ENCODE data around the gene LILRB2.
A peak's percentile ranks its signal among the peaks of the same experiment; 100 is the strongest.
"Not testable (repeated sequence)": the region's sequence is repeated elsewhere in the genome, so short reads cannot be mapped to it uniquely, and the experiment has no call there.

The LILRB2 gene

DNA sequence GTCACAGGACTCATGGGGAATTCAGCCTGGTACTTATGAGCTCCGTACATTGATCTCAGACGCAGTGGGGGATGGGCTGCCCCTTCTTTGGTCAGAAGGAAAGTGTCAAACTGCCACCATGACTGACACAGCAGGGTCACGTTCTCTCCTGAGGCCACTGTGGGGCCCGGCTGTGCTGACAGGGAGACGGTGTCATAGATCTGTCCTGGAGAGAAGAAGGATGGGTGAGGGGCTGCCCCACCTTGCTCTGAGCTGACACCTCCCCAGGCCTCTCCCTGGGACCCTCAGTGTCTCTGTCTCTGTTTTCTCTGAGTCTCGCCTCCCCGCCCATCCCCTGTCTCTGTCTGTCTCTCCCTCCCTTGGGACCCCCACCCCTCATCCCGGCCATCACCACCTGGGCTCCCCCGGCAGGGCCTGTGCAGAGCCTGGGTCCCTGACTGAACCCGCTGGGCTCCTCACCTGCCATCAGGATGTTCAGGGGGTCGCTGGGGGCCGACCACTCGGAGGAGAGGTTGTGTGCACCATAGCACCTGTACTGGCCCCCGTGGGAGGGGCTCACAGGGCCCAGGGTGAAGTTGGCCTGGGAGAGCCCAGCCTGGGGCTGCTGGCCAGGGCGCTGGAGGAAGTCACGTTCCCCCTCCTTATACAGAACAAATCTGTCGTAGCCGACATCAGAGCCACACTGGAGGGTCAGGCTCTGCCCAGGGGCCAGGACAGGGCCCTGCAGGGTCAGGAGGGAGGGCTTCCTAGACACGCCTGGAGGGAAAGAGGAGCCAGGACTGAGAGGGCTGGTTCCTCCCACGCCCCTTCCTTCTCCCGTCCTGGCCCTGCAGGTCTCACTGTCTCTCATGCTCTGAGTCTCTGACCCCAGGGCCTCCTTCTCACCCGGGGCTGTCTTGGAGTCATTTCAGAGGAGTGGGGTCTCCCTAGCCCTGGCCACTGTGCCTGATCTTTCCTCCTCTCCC is 40.3 kb downstream of the LILRB2 start:
- DNase-seq (ENCODE audit: low read depth, low spot score): not testable (repeated sequence)

GRCh38 chr19:54239491-54240371 is 41.2 kb downstream of the LILRB2 start:
- DNase-seq (ENCODE audit: low read depth, low spot score): not testable (repeated sequence)

DNA sequence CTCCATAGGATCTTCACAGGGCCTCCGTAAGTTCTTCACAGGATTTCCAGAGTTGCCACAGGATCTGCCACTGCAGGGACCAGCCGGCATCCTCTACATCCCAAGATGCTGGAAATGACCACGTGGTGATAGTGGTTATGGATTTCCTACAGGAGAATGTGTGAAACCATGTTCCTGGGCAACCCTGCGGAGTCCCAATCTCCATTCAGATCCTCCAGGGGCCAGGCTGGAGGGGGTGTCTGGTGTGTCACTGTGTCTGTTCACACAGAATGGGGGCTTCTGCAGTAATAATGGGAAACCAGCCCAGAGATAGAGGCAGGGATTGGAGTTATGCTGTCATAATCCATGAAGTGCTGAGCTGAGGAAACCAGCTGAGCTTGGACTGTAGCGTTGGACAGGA is 47.0 kb downstream of the LILRB2 start:
- DNase-seq (ENCODE audit: low read depth, low spot score): no peak

DNA sequence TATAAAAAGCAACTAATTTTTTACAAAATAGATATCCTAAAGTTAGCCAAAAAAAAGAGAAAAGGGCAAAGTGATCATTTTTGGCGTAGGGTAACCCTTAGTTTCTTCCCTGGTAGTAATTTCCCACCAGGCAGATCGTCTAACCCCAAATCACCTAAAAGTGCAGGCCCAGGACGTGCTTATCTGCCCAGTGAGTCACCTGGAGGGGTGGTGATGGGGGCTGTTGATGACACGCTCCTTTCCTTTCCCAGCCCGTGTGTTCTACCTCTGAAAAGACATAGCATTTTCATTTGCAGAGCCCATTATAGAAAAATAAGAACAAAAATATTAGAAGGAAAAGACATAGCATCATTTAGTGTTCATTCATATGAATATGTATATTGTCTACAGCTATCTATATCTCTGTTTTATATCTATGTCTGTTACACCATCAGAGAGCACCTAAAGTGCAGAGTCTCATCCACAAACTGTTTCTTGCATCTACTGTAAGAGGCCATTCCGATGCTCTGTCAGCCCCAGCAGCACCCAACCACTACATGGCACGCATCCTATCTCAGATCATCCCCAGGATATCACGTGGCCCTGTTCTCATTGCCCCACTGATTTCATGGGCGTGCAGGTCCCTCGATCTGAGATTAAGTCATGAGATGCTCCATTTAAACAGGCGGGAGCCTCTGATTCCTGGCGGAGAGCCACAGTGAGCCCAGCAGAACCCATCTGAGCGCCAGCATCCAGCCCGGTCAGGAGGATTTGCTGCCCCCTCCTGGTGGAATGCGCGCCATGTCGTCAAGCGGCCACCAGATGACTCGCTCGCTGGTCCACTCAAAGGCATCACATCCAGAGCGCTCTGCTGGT is 49.6 kb downstream of the LILRB2 start:
- peak; percentile 32 for DNase-seq (ENCODE audit: low read depth, low spot score)

DNA sequence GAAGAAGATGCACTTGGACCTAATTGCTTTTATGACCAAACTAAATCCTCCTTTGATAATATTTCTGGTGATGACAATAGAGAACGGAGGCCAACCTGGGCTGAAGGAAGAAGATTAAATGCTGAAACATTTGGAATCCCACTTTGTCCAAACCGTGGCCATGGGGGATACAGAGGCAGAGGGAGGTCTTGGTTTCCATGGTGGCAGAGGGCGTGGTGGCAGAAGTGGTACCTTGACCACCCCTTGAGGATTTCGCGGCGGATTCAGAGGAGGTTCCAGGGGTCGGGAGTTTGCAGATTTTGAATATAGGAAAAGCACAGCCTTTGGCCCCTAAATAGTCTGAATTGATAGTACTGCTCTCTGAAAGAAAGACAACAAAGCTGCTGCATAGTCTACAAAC is 50.9 kb downstream of the LILRB2 start:
- DNase-seq (ENCODE audit: low read depth, low spot score): no peak

DNA sequence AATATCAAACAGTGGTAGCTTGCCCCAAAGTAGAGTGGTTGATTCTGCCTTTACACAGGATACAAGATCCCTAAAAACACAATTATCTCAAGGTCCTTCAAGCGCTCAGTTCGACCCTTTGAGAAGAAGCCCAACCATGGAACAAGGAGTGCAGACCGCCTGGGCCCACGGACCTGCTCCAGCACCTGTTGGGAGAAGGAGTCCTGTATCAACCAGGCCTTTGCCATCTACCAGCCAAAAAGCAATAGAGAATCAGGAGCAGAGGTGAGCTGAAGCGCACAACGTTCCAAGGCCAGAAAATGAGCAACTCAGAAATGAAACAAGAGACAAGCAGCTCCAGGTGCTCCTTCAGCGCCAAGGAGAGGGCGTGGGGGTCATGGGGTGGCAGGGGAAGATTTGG is 51.8 kb downstream of the LILRB2 start:
- DNase-seq (ENCODE audit: low read depth, low spot score): no peak

DNA sequence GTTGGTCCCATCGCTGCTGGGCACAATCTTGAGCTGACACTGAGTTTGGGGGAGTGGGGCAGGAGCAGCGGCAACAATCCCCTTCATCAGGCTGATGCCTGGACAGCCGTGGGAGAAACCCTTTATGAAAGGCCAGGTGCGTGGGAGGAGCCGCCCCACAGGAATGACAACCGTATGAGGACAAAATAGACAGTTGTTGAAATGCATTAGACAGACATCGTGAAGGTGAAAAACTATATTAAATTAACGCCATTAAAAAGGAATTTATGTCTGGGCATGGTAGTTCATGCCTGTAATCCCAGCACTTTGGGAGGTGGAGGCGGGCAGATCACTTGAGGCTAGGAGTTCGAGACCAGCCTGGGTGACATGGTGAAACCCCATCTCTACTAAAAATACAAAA is 56.3 kb downstream of the LILRB2 start:
- DNase-seq (ENCODE audit: low read depth, low spot score): not testable (repeated sequence)

GRCh38 chr19:54223937-54224281 is 57.0 kb downstream of the LILRB2 start:
- DNase-seq (ENCODE audit: low read depth, low spot score): not testable (repeated sequence)
